ENCODE measurements around the gene TRIM37. TPM values are rescaled to one million over a fixed set of nuclear protein-coding genes. Genes with fewer than 3 reads are reported as not detected.

TRIM37 gene
- polyA plus RNA-seq, 1 experiment, result 20.9 TPM

GRCh38 chr17:58998871-58999270, 107.8 kb downstream of the TRIM37 start:
- TF ChIP-seq, protein P1, sequence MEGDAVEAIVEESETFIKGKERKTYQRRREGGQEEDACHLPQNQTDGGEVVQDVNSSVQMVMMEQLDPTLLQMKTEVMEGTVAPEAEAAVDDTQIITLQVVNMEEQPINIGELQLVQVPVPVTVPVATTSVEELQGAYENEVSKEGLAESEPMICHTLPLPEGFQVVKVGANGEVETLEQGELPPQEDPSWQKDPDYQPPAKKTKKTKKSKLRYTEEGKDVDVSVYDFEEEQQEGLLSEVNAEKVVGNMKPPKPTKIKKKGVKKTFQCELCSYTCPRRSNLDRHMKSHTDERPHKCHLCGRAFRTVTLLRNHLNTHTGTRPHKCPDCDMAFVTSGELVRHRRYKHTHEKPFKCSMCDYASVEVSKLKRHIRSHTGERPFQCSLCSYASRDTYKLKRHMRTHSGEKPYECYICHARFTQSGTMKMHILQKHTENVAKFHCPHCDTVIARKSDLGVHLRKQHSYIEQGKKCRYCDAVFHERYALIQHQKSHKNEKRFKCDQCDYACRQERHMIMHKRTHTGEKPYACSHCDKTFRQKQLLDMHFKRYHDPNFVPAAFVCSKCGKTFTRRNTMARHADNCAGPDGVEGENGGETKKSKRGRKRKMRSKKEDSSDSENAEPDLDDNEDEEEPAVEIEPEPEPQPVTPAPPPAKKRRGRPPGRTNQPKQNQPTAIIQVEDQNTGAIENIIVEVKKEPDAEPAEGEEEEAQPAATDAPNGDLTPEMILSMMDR (IDR thresholded peaks at IDR 0.05; ENCODE audit: insufficient read depth, low read depth, low read length), result no peak
- ChIA-PET POLR2A (no interaction called here), CTCF (no interaction called here)
- Histone ChIP-seq H3K27me3 (ENCODE audit: control insufficient read depth, insufficient read depth, low read length) (no peaks in the 10 kb centered on the region), H3K36me3 (ENCODE audit: control insufficient read depth, insufficient read depth, low read length) (peaks cover 2% of the 10 kb centered on the region; the same call in 1 of the 2 replicates), H3K4me3 (ENCODE audit: low read depth, low read length) (no peak overlapping the region)
- DNase-seq (ENCODE audit: low read depth), result no peak

DNA sequence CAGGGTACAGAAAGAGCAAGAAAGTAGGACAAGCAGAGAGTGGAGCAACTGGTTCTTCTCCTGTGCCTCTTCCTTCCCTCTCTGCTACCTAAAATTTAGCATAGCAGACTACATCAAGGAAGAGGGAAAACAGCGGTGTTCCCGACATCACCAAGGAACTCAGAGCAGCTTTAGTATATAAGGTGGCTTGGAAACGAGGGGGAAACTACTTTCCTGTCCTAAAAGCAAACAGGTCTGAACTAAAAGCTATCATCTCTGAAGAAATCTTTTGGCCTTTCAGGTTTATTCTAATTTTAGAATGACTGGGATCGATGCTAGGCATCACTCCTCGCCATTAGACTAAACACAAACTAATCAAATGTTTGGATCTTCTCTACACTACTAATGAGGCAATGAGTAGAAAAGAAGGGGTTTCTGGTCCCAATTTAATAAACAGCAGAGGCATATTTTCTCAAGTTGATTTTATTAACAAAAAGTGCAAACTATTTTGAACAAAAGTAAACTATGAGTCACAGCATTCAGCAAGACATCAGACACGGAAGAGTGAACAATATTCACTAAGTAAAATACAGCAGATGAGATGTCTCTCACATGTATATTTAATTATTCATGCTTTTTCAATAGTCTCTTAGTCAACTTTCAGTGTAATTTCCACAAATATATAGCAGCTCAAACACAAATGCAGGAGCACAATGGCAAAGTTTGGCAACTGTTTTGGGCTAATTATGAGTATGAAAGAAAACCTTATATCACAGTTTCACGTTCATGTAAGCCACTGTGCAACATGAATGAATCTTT, 108.7 kb downstream of the TRIM37 start:
- peaks cover 2% of the 10 kb centered on the region; the same call in 1 of the 2 replicates for H3K36me3 ChIP-seq (ENCODE audit: control insufficient read depth, insufficient read depth, low read length)
- ChIA-PET CTCF (no interaction called here), POLR2A (no interaction called here)
- TF ChIP-seq, protein P1 (IDR thresholded peaks at IDR 0.05; ENCODE audit: insufficient read depth, low read depth, low read length), result no peak
- no peaks in the 10 kb centered on the region for H3K27me3 ChIP-seq (ENCODE audit: control insufficient read depth, insufficient read depth, low read length)
- no peak overlapping the region for H3K4me3 ChIP-seq (ENCODE audit: low read depth, low read length)
- DNase-seq (ENCODE audit: low read depth), result no peak

DNA sequence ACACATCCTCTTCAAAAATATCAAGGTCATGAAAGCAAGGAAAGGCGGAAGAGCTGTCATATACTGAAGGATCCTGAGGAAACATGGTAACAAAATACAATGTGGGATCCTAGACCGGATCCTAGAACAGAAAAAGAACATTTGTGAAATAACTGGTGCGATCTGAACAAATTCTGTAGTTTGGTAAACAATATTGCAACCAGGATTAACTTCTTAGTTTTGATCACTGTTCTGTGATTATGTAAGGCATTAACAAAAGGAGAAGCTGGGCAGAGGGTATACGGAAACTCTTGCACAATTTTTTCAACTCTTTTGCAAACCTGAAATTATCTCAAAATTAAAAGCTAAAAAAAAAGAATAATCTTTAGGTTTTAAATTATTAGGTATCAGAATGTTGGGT, 109.7 kb downstream of the TRIM37 start:
- POLR2A ChIA-PET, result no interaction called here
- TF ChIP-seq, protein P1 (IDR thresholded peaks at IDR 0.05; ENCODE audit: insufficient read depth, low read depth, low read length), result no peak
- CTCF ChIA-PET, result no interaction called here
- no peak for DNase-seq (ENCODE audit: low read depth)
- Histone ChIP-seq H3K4me3 (ENCODE audit: low read depth, low read length) (no peak overlapping the region), H3K27me3 (ENCODE audit: control insufficient read depth, insufficient read depth, low read length) (no peaks in the 10 kb centered on the region), H3K36me3 (ENCODE audit: control insufficient read depth, insufficient read depth, low read length) (peaks cover 2% of the 10 kb centered on the region; the same call in 1 of the 2 replicates)

DNA sequence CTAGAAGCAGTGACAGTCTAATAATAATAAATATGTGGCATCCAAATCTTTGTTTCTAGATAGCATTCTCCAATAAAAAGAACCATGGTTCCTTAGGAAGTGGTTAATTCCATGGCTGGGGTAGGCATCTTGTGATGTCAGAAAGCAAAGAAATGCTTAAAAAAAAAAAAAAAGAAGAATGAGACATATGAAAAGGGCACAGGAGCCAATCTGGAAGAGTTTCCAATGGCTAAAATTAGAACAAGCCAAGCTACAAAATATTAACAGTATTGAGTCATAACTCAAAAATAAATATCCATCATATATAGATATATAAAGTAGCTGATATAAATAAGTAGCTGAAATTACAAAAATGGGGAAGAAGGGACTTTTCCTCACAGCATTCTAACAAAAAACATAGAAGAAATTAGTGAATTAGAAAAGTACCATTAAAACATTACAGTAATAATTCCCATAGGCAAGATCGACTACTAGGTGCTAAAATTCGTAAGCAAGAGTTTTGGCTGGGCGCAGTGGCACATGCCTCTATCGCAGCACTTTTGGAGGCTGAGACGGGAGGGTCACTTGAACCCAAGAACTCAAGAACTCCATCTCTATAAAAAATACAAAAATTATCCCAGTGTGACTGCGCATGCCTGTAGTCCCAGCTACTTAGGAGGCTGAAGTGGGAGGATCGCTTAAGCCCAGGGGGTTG, 111.3 kb downstream of the TRIM37 start:
- ChIA-PET POLR2A (interaction anchor here (0.7 kb wide), 1 partner anchor 1103 kb away, joined by 19 read pairs; no protein-coding TSS in a partner anchor), CTCF (interaction anchor here (1.2 to 3.5 kb wide), 2 partner anchors 10 to 477 kb away, joined by 4 to 15 read pairs; no protein-coding TSS in a partner anchor)
- TF ChIP-seq, protein P1 (IDR thresholded peaks at IDR 0.05; ENCODE audit: insufficient read depth, low read depth, low read length), result no peak
- H3K36me3 ChIP-seq (ENCODE audit: control insufficient read depth, insufficient read depth, low read length), result peaks cover 2% of the 10 kb centered on the region; the same call in 1 of the 2 replicates
- no peaks in the 10 kb centered on the region for H3K27me3 ChIP-seq (ENCODE audit: control insufficient read depth, insufficient read depth, low read length)
- DNase-seq (ENCODE audit: low read depth), result no peak
- H3K4me3 ChIP-seq (ENCODE audit: low read depth, low read length), result no peak overlapping the region

DNA sequence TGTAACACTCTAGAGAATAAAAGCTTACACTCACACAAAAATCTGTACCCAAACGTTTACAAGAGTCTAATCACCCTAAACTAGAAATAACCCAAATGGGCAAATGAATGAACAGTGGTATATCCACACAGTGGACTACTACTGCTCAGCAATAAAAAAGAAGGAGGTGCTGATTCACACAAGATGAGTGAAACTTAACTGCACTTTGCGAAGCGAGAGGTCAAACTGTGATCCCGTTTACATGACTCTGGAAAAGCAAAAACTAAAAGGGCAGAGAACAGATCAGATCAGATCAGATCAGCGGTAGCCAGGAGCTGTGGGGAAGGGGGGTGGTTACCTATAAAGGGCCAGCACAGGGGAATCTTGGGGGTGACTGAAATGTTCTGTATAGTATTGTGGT, 113.4 kb downstream of the TRIM37 start:
- no peak for DNase-seq (ENCODE audit: low read depth)
- Histone ChIP-seq H3K27me3 (ENCODE audit: control insufficient read depth, insufficient read depth, low read length) (no peaks in the 10 kb centered on the region), H3K36me3 (ENCODE audit: control insufficient read depth, insufficient read depth, low read length) (peaks cover 2% of the 10 kb centered on the region; the same call in 1 of the 2 replicates), H3K4me3 (ENCODE audit: low read depth, low read length) (no peak overlapping the region)
- CTCF ChIA-PET, result interaction anchor here (1.0 to 3.5 kb wide), 4 partner anchors 12 to 474 kb away, joined by 3 to 15 read pairs (median 3); no protein-coding TSS in a partner anchor
- POLR2A ChIA-PET, result no interaction called here
- TF ChIP-seq, protein P1 (IDR thresholded peaks at IDR 0.05; ENCODE audit: insufficient read depth, low read depth, low read length), result no peak
